Lower leg skin (tissue), 4 donors: ENCODE data around the gene ABCC4. TPM values are rescaled to one million over a fixed set of nuclear protein-coding genes. Genes with fewer than 3 reads are reported as not detected.

ENCODE experiments used
- DNase-seq, 2 donors: peaks; one replicate each; pipeline ENCODE4 v3.0.0-alpha.2; 2019; ENCODE audit warnings: low spot score in 2 of 2
- H3K4me3 ChIP-seq: fragments of 200-600 bp; sonication (generic); 2 replicates; pipeline ENCODE4 v1.5.1; 2017; ENCODE audit warnings: mild to moderate bottlenecking, low read depth; ENCODE audit not compliant: poor library complexity, severe bottlenecking
- CTCF ChIP-seq, 3 donors: fragments of 450-650 bp; IDR thresholded peaks; one replicate each; pipeline ENCODE4 v1.5.1; 2016; ENCODE audit warnings: antibody characterized with exemption in 3 of 3, mild to moderate bottlenecking in 3 of 3, moderate library complexity in 2 of 3
- POLR2A ChIP-seq, 2 donors: fragments of 450-650 bp; IDR thresholded peaks; one replicate each; pipeline ENCODE4 v1.6.1; 2016 to 2017; ENCODE audit warnings: antibody characterized with exemption in 2 of 2, mild to moderate bottlenecking in 1 of 2, moderate library complexity in 1 of 2
- WGBS, 2 donors: methylation state at CpG; one replicate each; pipeline ENCODE4 v1.1.5; 2018; 5-methylcytosine and 5-hydroxymethylcytosine counted together
- intact Hi-C: fragments of 100-400 bp; cut with DNase I; formaldehyde crosslinking; loops from one replicate; pipeline ENCODE4 v1.15.0; 2023; ENCODE audit warnings: low total_unique reads
- total RNA-seq, 4 donors: library from RNA; depleted of rRNA; stranded (reverse); fragments of >200 nt; gene quantifications; one replicate each; pipeline ENCODE4 v1.1.0, GENCODE V29; 2016

Gene ABCC4
- total RNA-seq = 10 to 100 TPM in 3 of 4 donors, 1 to 10 TPM in 1; 5.1 to 30.9 (median 11.1) TPM

GRCh38 chr13:95301183-95301967, at the start of gene ABCC4:
TSS of gene ABCC4 (minus strand) at chr13:95301451. CDS start at chr13:95301314, 137 bp downstream.
- peak within 1 kb of the TSS; percentile 73 for H3K4me3 ChIP-seq
- DNase-seq = peak; percentile 24 to 89
- TF ChIP-seq CTCF (IDR thresholded peaks at IDR 0.05) (no peak), POLR2A (IDR thresholded peaks at IDR 0.05) (no peak)
- WGBS, 2 donors = 0 to 1% methylated on average over 34 to 42 of the region's 98 CpGs
- intact Hi-C loops = no loop called here

GRCh38 chr13:95349267-95349666, 48.0 kb upstream of the ABCC4 start:
- DNase-seq = no peak

GRCh38 chr13:95343944-95344343, 42.7 kb upstream of the ABCC4 start:
- intact Hi-C loops = no loop called here
- TF ChIP-seq POLR2A (IDR thresholded peaks at IDR 0.05) = no peak
- TF ChIP-seq CTCF (IDR thresholded peaks at IDR 0.05) = no peak
- DNase-seq = no peak
- WGBS, 2 donors = 42 to 47% methylated on average over 3 of the region's 3 CpGs
- H3K4me3 ChIP-seq = no peak overlapping the region

More at GRCh38 chr13:95349267-95349666, 48.0 kb upstream of the ABCC4 start:
- WGBS, 2 donors = 61 to 62% methylated on average over 4 of the region's 4 CpGs
- no peak overlapping the region for H3K4me3 ChIP-seq
- intact Hi-C loops = no loop called here
- TF ChIP-seq CTCF (IDR thresholded peaks at IDR 0.05) = no peak
- TF ChIP-seq POLR2A (IDR thresholded peaks at IDR 0.05) = no peak

GRCh38 chr13:95341441-95341840, 40.2 kb upstream of the ABCC4 start:
- no peak for DNase-seq
- WGBS, 2 donors = 71 to 76% methylated on average over 5 of the region's 5 CpGs
- no peak overlapping the region for H3K4me3 ChIP-seq
- TF ChIP-seq POLR2A (IDR thresholded peaks at IDR 0.05) = no peak
- intact Hi-C loops = no loop called here

- TF ChIP-seq POLR2A (IDR thresholded peaks at IDR 0.05) = no peak
- no peak for TF ChIP-seq CTCF (IDR thresholded peaks at IDR 0.05)
- no peak overlapping the region for H3K4me3 ChIP-seq
- 84 to 87% methylated on average over 3 of the region's 3 CpGs for WGBS, 2 donors
- no peak for DNase-seq
- intact Hi-C loops = no loop called here
Observed at GRCh38 chr13:95338905-95339304, 37.7 kb upstream of the ABCC4 start.

- TF ChIP-seq CTCF (IDR thresholded peaks at IDR 0.05) = no peak
- no peak for TF ChIP-seq POLR2A (IDR thresholded peaks at IDR 0.05)
- no peak overlapping the region for H3K4me3 ChIP-seq
- 83 to 86% methylated on average over 3 of the region's 3 CpGs for WGBS, 2 donors
- DNase-seq = no peak
- intact Hi-C loops = no loop called here
Observed at GRCh38 chr13:95337597-95337996, 36.3 kb upstream of the ABCC4 start.
